HepG2 (cell line): ENCODE results near the gene WBP1. TPM values are rescaled to one million over a fixed set of nuclear protein-coding genes. Genes with fewer than 3 reads are reported as not detected.

Source experiments
- CEBPG ChIP-seq: IDR thresholded peaks from 2 replicates; pipeline ENCODE4 v1.6.1; 2016
- DNMT1 ChIP-seq: sonication (generic); formaldehyde crosslinking; IDR thresholded peaks from 2 replicates; pipeline ENCODE4 v1.5.1; 2020; ENCODE audit warnings: mild to moderate bottlenecking, missing genetic modification reagents
- ERF ChIP-seq: IDR thresholded peaks from 2 replicates; pipeline ENCODE4 v1.6.1; 2018; ENCODE audit warnings: missing biosample characterization, missing genetic modification reagents
- GATAD2A ChIP-seq: IDR thresholded peaks from 2 replicates; pipeline ENCODE4 v1.6.1; 2016
- KDM3A ChIP-seq: IDR thresholded peaks from 2 replicates; pipeline ENCODE4 v1.6.1; 2018; ENCODE audit warnings: low read depth, missing compliant biosample characterization
- LCORL ChIP-seq, 2 experiments: fragments of 450-650 bp in 1 of 2; sonication (generic) in 1 of 2; formaldehyde crosslinking in 1 of 2; IDR thresholded peaks; 2 replicates each; pipeline versions ENCODE4 v1.5.0 to v1.6.1; 2017 to 2020; ENCODE audit warnings: antibody characterized with exemption in 1 of 2, missing genetic modification reagents in 1 of 2
- MED1 ChIP-seq: sonication (generic); formaldehyde crosslinking; IDR thresholded peaks from 2 replicates; pipeline ENCODE4 v1.4.0; 2020; ENCODE audit warnings: missing genetic modification reagents
- MEF2D ChIP-seq: sonication (generic); formaldehyde crosslinking; IDR thresholded peaks from 2 replicates; pipeline ENCODE4 v1.5.1; 2020; ENCODE audit warnings: mild to moderate bottlenecking, missing genetic modification reagents
- PPARG ChIP-seq: conservative IDR thresholded peaks from 2 replicates; pipeline ENCODE4 v1.6.1; 2016; ENCODE audit warnings: missing biosample characterization, missing genetic modification reagents
- RARA ChIP-seq: IDR thresholded peaks from 2 replicates; pipeline ENCODE4 v1.6.1; 2016; ENCODE audit warnings: missing genetic modification reagents, missing compliant biosample characterization
- SOX6 ChIP-seq, 2 experiments: fragments of 450-650 bp in 1 of 2; sonication (generic) in 1 of 2; formaldehyde crosslinking in 1 of 2; IDR thresholded peaks; 2 replicates each; pipeline versions ENCODE4 v1.4.0 to v1.6.1; 2017 to 2020; ENCODE audit warnings: antibody characterized with exemption in 1 of 2, mild to moderate bottlenecking in 1 of 2, missing genetic modification reagents in 1 of 2
- ZFP36L1 ChIP-seq: sonication (generic); formaldehyde crosslinking; IDR thresholded peaks from 2 replicates; pipeline ENCODE4 v1.8.0; 2022; ENCODE audit warnings: mild to moderate bottlenecking, missing genetic modification reagents, moderate library complexity
- ZIK1 ChIP-seq: sonication (generic); formaldehyde crosslinking; IDR thresholded peaks from 2 replicates; pipeline ENCODE4 v1.5.0; 2020; ENCODE audit warnings: mild to moderate bottlenecking, low read depth, missing genetic modification reagents, borderline replicate concordance
- ZNF207 ChIP-seq: fragments of 450-650 bp; IDR thresholded peaks from 2 replicates; pipeline ENCODE4 v1.6.1; 2016; ENCODE audit warnings: antibody characterized with exemption, borderline replicate concordance
- ZNF614 ChIP-seq: IDR thresholded peaks from 2 replicates; pipeline ENCODE4 v1.6.1; 2018; ENCODE audit warnings: missing biosample characterization, missing genetic modification reagents, inconsistent platforms, borderline replicate concordance
- polyA plus RNA-seq, 8 experiments: library from polyadenylated mRNA; depleted of rRNA in 3 of 8; stranded (reverse) in 7 of 8; unstranded in 1 of 8; fragments of >200 nt; fragmentation: Illumina TruSeq in 4 of 8; extraction: Trizol in 4 of 8; gene quantifications; 2 replicates each; pipeline versions ENCODE4 v1.2.1 to v1.2.3, GENCODE V29; 2011 to 2016; ENCODE audit warnings: low read depth in 4 of 8, missing spikeins in 1 of 8, mixed read lengths in 1 of 8; ENCODE audit not compliant: insufficient read depth in 1 of 8
- total RNA-seq, 5 experiments: library from RNA; depleted of rRNA; stranded (reverse); fragments of >200 nt; fragmentation: Illumina TruSeq; extraction: Trizol; gene quantifications; 2 replicates each; pipeline ENCODE4 v1.2.3, GENCODE V29; 2016; ENCODE audit warnings: low read depth in 1 of 5
- TF ChIP-seq, protein P1 (sequence below): sonication (generic); formaldehyde crosslinking; IDR thresholded peaks from 2 replicates; pipeline ENCODE4 v1.4.0; 2020; ENCODE audit warnings: missing genetic modification reagents
- TF ChIP-seq, protein P2 (sequence below), 2 experiments: sonication (generic) in 1 of 2; formaldehyde crosslinking in 1 of 2; IDR thresholded peaks; 2 replicates each; pipeline versions ENCODE4 v1.4.0 to v1.6.1; 2016 to 2020; ENCODE audit warnings: borderline replicate concordance in 1 of 2, low read depth in 1 of 2, mild to moderate bottlenecking in 1 of 2, missing genetic modification reagents in 1 of 2
- TF ChIP-seq, protein P3 (sequence below): sonication (generic); formaldehyde crosslinking; IDR thresholded peaks from 2 replicates; pipeline ENCODE4 v1.5.1; 2020; ENCODE audit warnings: mild to moderate bottlenecking, missing genetic modification reagents, borderline replicate concordance

WBP1 gene
- total and polyA plus RNA-seq, 2 of the 13 experiments (the other 11 are each of a cell fraction or from before 2014, with no cell fraction given), result 38.8 to 85.7 TPM

- peak; percentile 67; the same call in 1 of the 2 replicates for TF ChIP-seq MEF2D (CRISPR knock-in tag)
- TF ChIP-seq LCORL (IDR thresholded peaks at IDR 0.05), result peak; percentile 55
- peak; percentile 95 for TF ChIP-seq LCORL (CRISPR knock-in tag; IDR thresholded peaks at IDR 0.05)
- peak; percentile 24; the same call in 1 of the 2 replicates for TF ChIP-seq CEBPG (CRISPR knock-in tag)
- peak; percentile 50; the same call in 1 of the 2 replicates for TF ChIP-seq MED1 (CRISPR knock-in tag)
- TF ChIP-seq GATAD2A (CRISPR knock-in tag), result peak; percentile 50
- peak; percentile 73 for TF ChIP-seq RARA
- TF ChIP-seq ZFP36L1 (CRISPR knock-in tag), result peak; percentile 57; the same call in 1 of the 2 replicates
- TF ChIP-seq, protein P1, sequence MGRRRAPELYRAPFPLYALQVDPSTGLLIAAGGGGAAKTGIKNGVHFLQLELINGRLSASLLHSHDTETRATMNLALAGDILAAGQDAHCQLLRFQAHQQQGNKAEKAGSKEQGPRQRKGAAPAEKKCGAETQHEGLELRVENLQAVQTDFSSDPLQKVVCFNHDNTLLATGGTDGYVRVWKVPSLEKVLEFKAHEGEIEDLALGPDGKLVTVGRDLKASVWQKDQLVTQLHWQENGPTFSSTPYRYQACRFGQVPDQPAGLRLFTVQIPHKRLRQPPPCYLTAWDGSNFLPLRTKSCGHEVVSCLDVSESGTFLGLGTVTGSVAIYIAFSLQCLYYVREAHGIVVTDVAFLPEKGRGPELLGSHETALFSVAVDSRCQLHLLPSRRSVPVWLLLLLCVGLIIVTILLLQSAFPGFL (CRISPR knock-in tag), result no peak
- peak; percentile 86; the same call in 1 of the 2 replicates for TF ChIP-seq ZNF614
- TF ChIP-seq ERF, result peak; percentile 45; the same call in 1 of the 2 replicates
- TF ChIP-seq, protein P2, sequence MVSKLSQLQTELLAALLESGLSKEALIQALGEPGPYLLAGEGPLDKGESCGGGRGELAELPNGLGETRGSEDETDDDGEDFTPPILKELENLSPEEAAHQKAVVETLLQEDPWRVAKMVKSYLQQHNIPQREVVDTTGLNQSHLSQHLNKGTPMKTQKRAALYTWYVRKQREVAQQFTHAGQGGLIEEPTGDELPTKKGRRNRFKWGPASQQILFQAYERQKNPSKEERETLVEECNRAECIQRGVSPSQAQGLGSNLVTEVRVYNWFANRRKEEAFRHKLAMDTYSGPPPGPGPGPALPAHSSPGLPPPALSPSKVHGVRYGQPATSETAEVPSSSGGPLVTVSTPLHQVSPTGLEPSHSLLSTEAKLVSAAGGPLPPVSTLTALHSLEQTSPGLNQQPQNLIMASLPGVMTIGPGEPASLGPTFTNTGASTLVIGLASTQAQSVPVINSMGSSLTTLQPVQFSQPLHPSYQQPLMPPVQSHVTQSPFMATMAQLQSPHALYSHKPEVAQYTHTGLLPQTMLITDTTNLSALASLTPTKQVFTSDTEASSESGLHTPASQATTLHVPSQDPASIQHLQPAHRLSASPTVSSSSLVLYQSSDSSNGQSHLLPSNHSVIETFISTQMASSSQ (IDR thresholded peaks at IDR 0.05; ENCODE audit: low read depth), result peak; percentile 93
- TF ChIP-seq, protein P2 (CRISPR knock-in tag; IDR thresholded peaks at IDR 0.05; ENCODE audit: borderline replicate concordance), result peak; percentile 69; the same call in 1 of the 2 replicates
- TF ChIP-seq KDM3A (CRISPR knock-in tag), result no peak
- TF ChIP-seq ZNF207, result no peak
- 0 out of 2 replicates have a peak, but pooled peaks have one; percentile 59 for TF ChIP-seq ZIK1 (CRISPR knock-in tag)
- TF ChIP-seq PPARG (CRISPR knock-in tag), result peak; percentile 39; the same call in 1 of the 2 replicates
- no peak for TF ChIP-seq SOX6 (IDR thresholded peaks at IDR 0.05)
- TF ChIP-seq SOX6 (CRISPR knock-in tag; IDR thresholded peaks at IDR 0.05), result peak; percentile 6; the same call in 1 of the 2 replicates
- TF ChIP-seq DNMT1 (CRISPR knock-in tag), result 0 out of 2 replicates have a peak, but pooled peaks have one; percentile 23
- TF ChIP-seq, protein P3, sequence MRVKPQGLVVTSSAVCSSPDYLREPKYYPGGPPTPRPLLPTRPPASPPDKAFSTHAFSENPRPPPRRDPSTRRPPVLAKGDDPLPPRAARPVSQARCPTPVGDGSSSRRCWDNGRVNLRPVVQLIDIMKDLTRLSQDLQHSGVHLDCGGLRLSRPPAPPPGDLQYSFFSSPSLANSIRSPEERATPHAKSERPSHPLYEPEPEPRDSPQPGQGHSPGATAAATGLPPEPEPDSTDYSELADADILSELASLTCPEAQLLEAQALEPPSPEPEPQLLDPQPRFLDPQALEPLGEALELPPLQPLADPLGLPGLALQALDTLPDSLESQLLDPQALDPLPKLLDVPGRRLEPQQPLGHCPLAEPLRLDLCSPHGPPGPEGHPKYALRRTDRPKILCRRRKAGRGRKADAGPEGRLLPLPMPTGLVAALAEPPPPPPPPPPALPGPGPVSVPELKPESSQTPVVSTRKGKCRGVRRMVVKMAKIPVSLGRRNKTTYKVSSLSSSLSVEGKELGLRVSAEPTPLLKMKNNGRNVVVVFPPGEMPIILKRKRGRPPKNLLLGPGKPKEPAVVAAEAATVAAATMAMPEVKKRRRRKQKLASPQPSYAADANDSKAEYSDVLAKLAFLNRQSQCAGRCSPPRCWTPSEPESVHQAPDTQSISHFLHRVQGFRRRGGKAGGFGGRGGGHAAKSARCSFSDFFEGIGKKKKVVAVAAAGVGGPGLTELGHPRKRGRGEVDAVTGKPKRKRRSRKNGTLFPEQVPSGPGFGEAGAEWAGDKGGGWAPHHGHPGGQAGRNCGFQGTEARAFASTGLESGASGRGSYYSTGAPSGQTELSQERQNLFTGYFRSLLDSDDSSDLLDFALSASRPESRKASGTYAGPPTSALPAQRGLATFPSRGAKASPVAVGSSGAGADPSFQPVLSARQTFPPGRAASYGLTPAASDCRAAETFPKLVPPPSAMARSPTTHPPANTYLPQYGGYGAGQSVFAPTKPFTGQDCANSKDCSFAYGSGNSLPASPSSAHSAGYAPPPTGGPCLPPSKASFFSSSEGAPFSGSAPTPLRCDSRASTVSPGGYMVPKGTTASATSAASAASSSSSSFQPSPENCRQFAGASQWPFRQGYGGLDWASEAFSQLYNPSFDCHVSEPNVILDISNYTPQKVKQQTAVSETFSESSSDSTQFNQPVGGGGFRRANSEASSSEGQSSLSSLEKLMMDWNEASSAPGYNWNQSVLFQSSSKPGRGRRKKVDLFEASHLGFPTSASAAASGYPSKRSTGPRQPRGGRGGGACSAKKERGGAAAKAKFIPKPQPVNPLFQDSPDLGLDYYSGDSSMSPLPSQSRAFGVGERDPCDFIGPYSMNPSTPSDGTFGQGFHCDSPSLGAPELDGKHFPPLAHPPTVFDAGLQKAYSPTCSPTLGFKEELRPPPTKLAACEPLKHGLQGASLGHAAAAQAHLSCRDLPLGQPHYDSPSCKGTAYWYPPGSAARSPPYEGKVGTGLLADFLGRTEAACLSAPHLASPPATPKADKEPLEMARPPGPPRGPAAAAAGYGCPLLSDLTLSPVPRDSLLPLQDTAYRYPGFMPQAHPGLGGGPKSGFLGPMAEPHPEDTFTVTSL (CRISPR knock-in tag), result peak; percentile 30; the same call in 1 of the 2 replicates
Observed at GRCh38 chr2:74447230-74447999, 10.8 kb upstream of the WBP1 start (continued).
